Measurements from ENCODE around the gene NXPE1.

NXPE1 gene

GRCh38 chr11:114563077-114563476 is 3.4 kb upstream of the NXPE1 start:
- DNase-seq: no peak
- intact Hi-C loops (cut with DNase I): no loop called here

DNA sequence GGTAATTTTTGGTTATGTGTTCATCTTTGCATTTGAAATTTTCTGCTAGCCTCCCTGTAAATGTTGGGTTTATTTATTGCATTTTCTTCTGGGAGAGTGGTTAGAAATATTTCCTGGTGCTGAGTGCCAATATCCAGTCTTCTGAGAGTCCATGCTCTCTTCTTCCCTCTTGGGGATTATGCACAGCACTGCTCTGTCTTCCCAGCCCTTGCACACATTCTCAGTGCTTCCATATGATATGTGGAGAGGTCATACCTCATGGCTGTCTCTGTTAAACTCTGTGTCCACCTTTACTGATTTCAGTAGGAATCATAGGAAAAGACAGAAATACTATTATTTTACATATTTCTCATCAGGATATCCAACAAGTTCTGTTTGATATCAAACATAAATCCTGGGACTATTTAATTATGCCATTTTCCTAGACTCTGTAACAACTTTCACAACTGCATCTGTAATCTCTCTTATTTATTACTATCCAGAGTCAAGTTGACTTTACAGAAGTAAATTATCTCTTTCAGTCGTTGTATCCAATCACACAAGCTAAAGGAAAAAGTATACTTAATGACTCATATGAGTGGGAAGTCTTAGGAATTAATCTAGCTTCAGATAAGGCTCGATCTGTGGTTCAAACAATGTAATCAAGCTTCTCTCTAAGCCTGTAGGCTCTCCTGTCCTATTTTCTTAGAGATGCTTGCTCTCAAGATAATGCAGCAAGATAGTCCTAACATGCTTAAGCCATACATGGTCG is 2.7 kb upstream of the NXPE1 start:
- DNase-seq: no peak
- intact Hi-C loops (cut with DNase I): no loop called here

DNA sequence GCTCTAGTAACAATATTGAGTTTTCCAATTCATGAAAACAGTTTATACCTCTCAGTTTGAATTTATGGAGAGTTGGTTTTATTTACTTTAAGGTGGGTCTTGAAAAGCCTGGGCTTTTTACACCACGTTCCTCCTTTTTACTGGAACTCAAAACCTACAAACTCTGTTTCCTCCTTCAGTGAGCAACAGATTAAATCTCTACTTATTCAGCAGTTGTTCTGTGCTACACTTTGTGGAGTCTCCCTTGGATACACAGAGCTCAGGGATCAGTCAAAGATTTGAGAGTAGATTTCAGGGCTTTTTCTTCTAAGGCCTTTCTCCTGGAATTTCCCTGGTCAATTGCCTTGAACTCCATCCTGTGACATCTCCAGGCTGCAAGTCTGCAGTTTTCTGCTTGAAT is 3.5 kb downstream of the NXPE1 start:
- no peak for DNase-seq
- intact Hi-C loops (cut with DNase I): no loop called here

DNA sequence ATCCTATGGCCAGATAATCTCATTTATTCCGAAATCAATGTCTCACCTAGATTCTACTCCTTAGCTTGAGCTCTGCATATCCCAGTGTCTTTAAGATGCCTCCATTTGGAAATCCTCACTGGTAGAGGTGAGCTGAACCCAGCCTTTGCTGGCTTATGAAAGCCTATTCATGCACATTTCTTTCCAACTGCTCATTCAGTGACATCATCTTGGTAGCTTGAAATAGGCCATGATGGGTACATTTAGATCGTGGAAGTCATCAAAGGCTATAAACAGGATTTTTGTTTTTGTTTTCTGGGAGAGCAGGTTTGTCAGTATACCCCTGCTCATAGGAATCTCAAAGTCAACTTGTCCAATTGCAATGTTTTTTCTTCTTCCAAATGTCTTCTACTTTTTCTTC is 6.0 kb downstream of the NXPE1 start:
- intact Hi-C loops (cut with DNase I): no loop called here
- DNase-seq: no peak

DNA sequence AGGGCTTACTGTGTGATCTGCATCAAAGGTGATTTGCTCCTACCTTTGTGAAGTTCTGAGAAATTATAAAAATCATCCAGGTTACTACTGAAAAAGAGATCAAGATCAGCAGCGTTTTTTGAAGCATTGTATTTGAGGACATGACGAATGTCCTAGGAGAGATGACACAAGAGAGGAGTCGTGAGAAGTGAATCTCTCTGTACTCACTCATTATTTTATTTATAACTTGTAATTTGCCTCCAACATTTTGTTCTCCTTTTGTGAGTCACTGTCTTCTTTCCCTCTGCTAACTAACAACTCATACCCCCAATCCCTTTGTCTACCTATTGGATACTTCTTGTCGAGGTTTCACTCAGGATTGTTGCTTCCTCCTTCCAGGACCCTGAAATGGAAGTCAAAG is 8.6 kb downstream of the NXPE1 start:
- intact Hi-C loops (cut with DNase I): no loop called here
- no peak for DNase-seq

- no peak for DNase-seq
- intact Hi-C loops (cut with DNase I): no loop called here
These were observed 34.0 kb downstream of the NXPE1 start for GRCh38 chr11:114525682-114526081.

DNA sequence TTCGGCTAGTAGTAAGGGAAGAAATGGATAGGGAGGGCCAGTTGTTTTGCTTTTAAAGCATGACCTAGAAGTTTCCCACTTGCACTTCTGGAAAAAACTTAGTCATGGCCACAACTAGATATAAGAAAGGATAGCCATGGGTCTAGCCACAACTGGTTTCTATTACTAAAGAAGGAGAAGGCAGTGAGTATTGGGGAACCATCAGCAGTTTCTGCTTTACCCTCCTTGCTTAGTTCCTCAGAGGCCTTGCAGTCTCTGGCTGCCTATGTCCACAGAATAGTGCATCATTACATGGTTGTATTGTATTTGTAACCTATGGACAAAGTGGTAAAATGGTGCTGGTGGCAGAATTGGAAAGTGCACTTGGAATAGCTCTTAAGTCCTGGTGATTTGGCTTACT is 35.6 kb downstream of the NXPE1 start:
- no peak for DNase-seq
- intact Hi-C loops (cut with DNase I): no loop called here

DNA sequence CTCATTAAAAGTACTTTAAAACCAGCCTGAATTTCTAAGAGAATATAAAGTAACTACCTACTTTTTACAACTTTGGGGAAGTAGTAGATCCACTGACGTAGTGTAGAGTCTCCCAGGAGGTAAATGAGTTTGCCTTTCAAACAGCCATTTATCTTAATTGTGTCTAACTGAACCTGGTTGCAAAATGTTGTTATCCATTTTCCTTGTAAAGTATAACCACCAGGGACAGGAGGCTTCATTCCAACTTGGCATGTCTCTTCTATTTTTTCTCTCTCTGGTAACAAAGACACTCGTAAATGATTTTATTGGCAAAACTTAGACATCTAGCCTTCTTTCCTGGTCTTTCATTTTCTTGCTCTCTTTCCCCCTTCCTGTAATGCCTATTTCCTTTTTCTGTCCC is 36.9 kb downstream of the NXPE1 start:
- intact Hi-C loops (cut with DNase I): no loop called here
- DNase-seq: no peak

DNA sequence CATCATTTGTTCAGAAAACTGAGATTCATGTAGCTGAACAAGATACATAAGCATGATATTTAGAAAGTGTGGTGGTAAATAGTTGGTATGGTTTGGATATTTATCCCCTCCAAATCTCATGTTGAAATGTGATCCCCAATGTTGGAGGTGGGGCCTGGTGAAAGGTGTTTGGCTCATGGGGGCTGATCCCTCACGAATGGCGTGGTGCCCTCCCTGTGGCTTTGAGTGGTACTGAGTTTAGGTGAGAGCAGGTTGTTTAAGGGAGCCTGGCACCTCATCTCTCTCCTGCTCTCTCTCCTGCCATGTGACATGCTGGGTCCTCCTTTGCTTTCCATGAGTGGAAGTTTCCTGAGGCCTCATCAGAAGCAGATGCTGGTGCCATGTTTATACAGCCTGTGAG is 48.1 kb downstream of the NXPE1 start:
- no peak for DNase-seq
- intact Hi-C loops (cut with DNase I): no loop called here

DNA sequence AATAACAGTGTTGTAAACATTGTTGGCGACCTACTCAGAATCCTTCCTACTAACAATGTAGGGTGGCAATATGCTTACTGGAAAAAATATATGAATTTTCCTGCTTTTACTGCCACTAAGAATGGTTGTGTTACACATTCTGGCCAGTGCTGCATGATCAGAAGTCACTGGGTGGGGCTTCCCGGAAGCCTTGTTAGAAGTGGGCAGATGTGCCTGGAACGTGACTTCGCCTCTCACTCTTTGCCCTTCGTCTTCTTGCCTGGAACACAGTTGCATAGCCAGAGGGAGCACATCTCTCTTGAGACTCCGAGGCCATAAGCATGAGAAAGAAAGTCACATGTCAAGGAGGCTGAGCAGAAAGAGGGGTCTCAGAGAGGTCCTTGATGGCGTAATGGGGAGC is 48.6 kb downstream of the NXPE1 start:
- DNase-seq: no peak
- intact Hi-C loops (cut with DNase I): no loop called here

GRCh38 chr11:114501901-114502300 is 57.8 kb downstream of the NXPE1 start:
- intact Hi-C loops (cut with DNase I): no loop called here
- no peak for DNase-seq

DNA sequence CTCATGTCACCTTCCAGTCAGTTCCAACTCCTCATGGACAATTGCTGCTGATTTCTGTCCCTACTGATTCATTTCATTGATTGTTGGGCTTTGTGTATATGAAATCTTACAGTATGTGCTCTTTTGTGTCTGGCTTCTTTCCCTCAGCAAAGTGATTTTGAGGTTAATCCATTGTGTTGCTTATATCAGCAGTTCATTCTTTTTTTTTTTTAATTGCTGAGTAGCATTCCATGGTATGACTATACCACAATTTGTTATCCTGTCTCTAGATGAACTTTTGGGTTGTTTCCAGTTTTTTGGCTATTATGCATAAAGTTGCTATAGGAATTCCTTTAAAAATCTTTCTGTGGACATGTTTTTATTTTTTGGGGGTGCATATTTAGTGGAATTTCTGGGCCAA is 59.9 kb downstream of the NXPE1 start:
- DNase-seq: no peak
- intact Hi-C loops (cut with DNase I): no loop called here

- intact Hi-C loops (cut with DNase I): no loop called here
- no peak for DNase-seq
These were observed 62.8 kb downstream of the NXPE1 start for GRCh38 chr11:114496915-114497314.

DNA sequence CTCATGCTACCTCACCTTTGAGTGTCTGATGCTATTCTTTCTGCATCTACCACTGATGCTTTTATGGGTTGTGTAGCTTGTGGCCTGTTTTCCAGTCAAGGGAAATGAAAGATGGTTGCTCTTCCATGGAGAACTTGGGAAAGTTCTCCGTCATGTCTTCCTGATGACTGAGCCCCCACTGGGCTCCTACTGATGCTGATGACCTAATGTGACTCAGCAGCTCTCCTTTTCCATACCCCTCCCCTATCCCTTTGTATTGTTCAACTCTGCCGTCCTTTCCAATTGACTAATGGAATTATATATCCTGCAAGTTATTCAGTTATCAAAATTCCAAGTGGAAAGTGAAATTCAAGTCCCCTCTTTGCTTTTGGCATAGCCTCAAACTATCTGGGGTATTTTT is 75.8 kb downstream of the NXPE1 start:
- no peak for DNase-seq
- intact Hi-C loops (cut with DNase I): no loop called here

DNA sequence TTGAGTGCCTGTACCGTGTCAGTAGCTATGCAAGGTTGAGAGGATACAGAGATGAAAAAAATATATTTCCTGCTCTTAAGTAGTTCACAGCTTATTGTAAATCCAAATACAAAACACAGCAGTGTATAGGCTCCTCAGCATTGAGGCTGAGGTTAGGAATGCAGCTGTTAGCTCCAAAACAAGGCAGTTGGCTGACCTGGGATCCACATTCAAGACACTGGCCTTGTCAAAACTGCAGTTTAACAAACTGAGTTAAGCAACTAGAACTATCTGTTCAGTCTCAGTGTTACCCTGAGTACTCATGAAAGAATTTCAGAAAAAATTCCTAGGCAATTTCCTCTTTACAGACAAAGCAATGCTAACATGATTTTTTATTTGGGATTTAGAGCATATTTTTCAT is 77.6 kb downstream of the NXPE1 start:
- intact Hi-C loops (cut with DNase I): no loop called here
- DNase-seq: no peak

GRCh38 chr11:114479331-114479730 is 80.3 kb downstream of the NXPE1 start:
- no peak for DNase-seq
- intact Hi-C loops (cut with DNase I): no loop called here

GRCh38 chr11:114478768-114479167 is 80.9 kb downstream of the NXPE1 start:
- intact Hi-C loops (cut with DNase I): no loop called here
- DNase-seq: no peak

- intact Hi-C loops (cut with DNase I): no loop called here
These were observed 81.7 kb downstream of the NXPE1 start for GRCh38 chr11:114478001-114478410.

GRCh38 chr11:114472661-114473060 is 87.0 kb downstream of the NXPE1 start:
- intact Hi-C loops (cut with DNase I): no loop called here
- no peak for DNase-seq

More at GRCh38 chr11:114478001-114478410, 81.7 kb downstream of the NXPE1 start:
- DNase-seq: no peak

All from posterior cingulate gyrus (tissue), 11 donors.